Ovary (tissue), 9 donors: Measurements from ENCODE around the gene FBXL19. TPM values are rescaled to one million over a fixed set of nuclear protein-coding genes. Genes with fewer than 3 reads are reported as not detected.
A peak's percentile ranks its signal among the peaks of the same experiment; 100 is the strongest.

Experiments used
- DNase-seq, 5 donors: peaks; one replicate each; pipeline ENCODE4 v3.0.0-alpha.2; 2019 to 2020
- H3K27ac ChIP-seq, 2 donors: fragments of 200-600 bp; one replicate each; pipeline versions ENCODE4 v1.5.1 to v1.8.0; 2019 to 2022
- H3K27me3 ChIP-seq: fragments of 200-600 bp; one replicate; pipeline ENCODE4 v1.8.0; 2022
- H3K36me3 ChIP-seq: fragments of 200-600 bp; sonication (generic); one replicate; pipeline ENCODE4 v1.5.1; 2019
- H3K4me1 ChIP-seq: one replicate; pipeline ENCODE4 v1.8.1; 2013; ENCODE audit warnings: mild to moderate bottlenecking, moderate library complexity; ENCODE audit not compliant: insufficient read depth
- H3K4me3 ChIP-seq: fragments of 200-600 bp; sonication (generic); one replicate; pipeline ENCODE4 v1.5.1; 2017
- H3K9me3 ChIP-seq, 2 donors: fragments of 200-600 bp in 1 of 2; sonication (generic) in 1 of 2; one replicate each; pipeline versions ENCODE4 v1.5.1 to v1.8.1; 2013 to 2019; ENCODE audit warnings: mild to moderate bottlenecking in 1 of 2, moderate library complexity in 1 of 2
- CTCF ChIP-seq, 3 donors: fragments of 450-650 bp in 2 of 3; fragments of 200-600 bp in 1 of 3; IDR thresholded peaks; one replicate each; pipeline versions ENCODE4 v1.5.1 to v1.8.0; 2016 to 2022; ENCODE audit warnings: antibody characterized with exemption in 3 of 3, mild to moderate bottlenecking in 1 of 3
- EP300 ChIP-seq: sonication (generic); formaldehyde crosslinking; IDR thresholded peaks from one replicate; pipeline ENCODE4 v1.6.1; 2017; ENCODE audit warnings: antibody characterized with exemption
- POLR2A ChIP-seq: fragments of 450-650 bp; IDR thresholded peaks from one replicate; pipeline ENCODE4 v1.6.1; 2017; ENCODE audit warnings: antibody characterized with exemption, mild to moderate bottlenecking, moderate library complexity
- WGBS, 3 donors: extraction: QIAGEN DNeasy Blood & Tissue Kit in 1 of 3; methylation state at CpG; one replicate each; pipeline versions ENCODE4 v1.1.5 to v1.1.7; 2013 to 2017; 5-methylcytosine and 5-hydroxymethylcytosine counted together
- intact Hi-C, 4 donors: fragments of 100-400 bp; cut with DNase I; formaldehyde crosslinking; loops; one replicate each; pipeline versions ENCODE4 v1.11.0 to v1.15.1; 2022 to 2023
- polyA plus RNA-seq, 2 donors: library from polyadenylated mRNA; stranded (reverse); fragments of 200-250 nt in 1 of 2; fragments of 350-450 nt in 1 of 2; fragmentation: Illumina TruSeq in 1 of 2; extraction: RNeasy Lipid Tissue Mini Kit (QIAGEN cat#74804) in 1 of 2; gene quantifications; one replicate each; pipeline ENCODE4 v1.2.3, GENCODE V29; 2013 to 2014
- total RNA-seq, 7 donors: library from RNA; depleted of rRNA in 2 of 7; stranded (reverse); fragments of >200 nt in 2 of 7; fragmentation: NEBNext Ultra II Directional in 3 of 7; extraction: Animal tissue kit (Norgen Biotek cat#: 25700) in 3 of 7; gene quantifications; one replicate each; pipeline versions ENCODE4 v1.1.0 to v1.2.4, GENCODE V29; 2016 to 2023
- donor health status: DM: no; HTN: no; CAD: no; lungs with moderate emphysema.
- donor health status: DM: no; HTN: no; CAD: no.
- donor health status: Bipolar disorder and iron deficiency.
- donor health status: DM: yes; HTN: yes; CAD: no.
- donor health status: DM: no; HTN: no; CAD: no.
- donor health status: DM: yes; HTN: yes; CAD: no.

Gene FBXL19
- total and polyA plus RNA-seq, 9 donors, result 1.6 to 24.3 (median 14.4) TPM

- Histone ChIP-seq H3K27ac (no peak overlapping the region), H3K4me1 (no peaks in the 10 kb centered on the region), H3K27me3 (no peaks in the 10 kb centered on the region), H3K4me3 (no peak overlapping the region), H3K9me3 (no peaks in the 10 kb centered on the region), H3K36me3 (no peaks in the 10 kb centered on the region)
- TF ChIP-seq POLR2A, result no peak
- no peak for TF ChIP-seq EP300
- no peak for TF ChIP-seq CTCF (IDR thresholded peaks at IDR 0.05)
- 77 to 89% (median 86%) methylated on average over 6 of the region's 6 CpGs for WGBS, 3 donors
- DNase-seq, result no peak
- intact Hi-C loops, result loop anchor here in 1 of 4 donors (5.0 kb wide), 1 partner anchor 71 kb away; no protein-coding TSS in a partner anchor
These were observed 10.5 kb upstream of the FBXL19 start for GRCh38 chr16:30912794-30913412.

- H3K27me3 ChIP-seq, result no peaks in the 10 kb centered on the region
- DNase-seq, result no peak
- 92 to 100% (median 94%) methylated on average over 3 of the region's 3 CpGs for WGBS, 3 donors
- TF ChIP-seq EP300, result no peak
- TF ChIP-seq POLR2A, result no peak
- no peak for TF ChIP-seq CTCF (IDR thresholded peaks at IDR 0.05)
- no peaks in the 10 kb centered on the region for H3K36me3 ChIP-seq
- no peak overlapping the region for H3K27ac ChIP-seq
- H3K4me3 ChIP-seq, result no peak overlapping the region
- H3K9me3 ChIP-seq, result no peaks in the 10 kb centered on the region
- H3K4me1 ChIP-seq, result no peaks in the 10 kb centered on the region
- intact Hi-C loops, result loop anchor here in 1 of 4 donors (5.0 kb wide), 1 partner anchor 73 kb away; no protein-coding TSS in a partner anchor
These were observed 8.5 kb upstream of the FBXL19 start for GRCh38 chr16:30914830-30915229.

GRCh38 chr16:30918614-30919013 is 4.8 kb upstream of the FBXL19 start:
- intact Hi-C loops, result loop anchor here in 1 of 4 donors (2.0 kb wide), 1 partner anchor 72 kb away; no protein-coding TSS in a partner anchor
- H3K9me3 ChIP-seq, result no peaks in the 10 kb centered on the region
- no peak for DNase-seq
- no peaks in the 10 kb centered on the region for H3K4me1 ChIP-seq
- no peak overlapping the region for H3K27ac ChIP-seq
- no peaks in the 10 kb centered on the region for H3K27me3 ChIP-seq
- H3K4me3 ChIP-seq, result no peak overlapping the region
- H3K36me3 ChIP-seq, result no peaks in the 10 kb centered on the region
- no peak for TF ChIP-seq POLR2A
- no peak for TF ChIP-seq EP300
- no peak for TF ChIP-seq CTCF (IDR thresholded peaks at IDR 0.05)
- 88 to 100% (median 97%) methylated on average over 1 of the region's 1 CpG for WGBS, 3 donors

- H3K27me3 ChIP-seq, result no peaks in the 10 kb centered on the region
- no peaks in the 10 kb centered on the region for H3K4me1 ChIP-seq
- H3K9me3 ChIP-seq, result no peaks in the 10 kb centered on the region
- no peak overlapping the region for H3K4me3 ChIP-seq
- H3K27ac ChIP-seq, result no peak overlapping the region
- TF ChIP-seq CTCF (IDR thresholded peaks at IDR 0.05) (no peak), EP300 (no peak), POLR2A (no peak)
- intact Hi-C loops, result loop anchor here in 1 of 4 donors (1.0 kb wide), 1 partner anchor 77 kb away; no protein-coding TSS in a partner anchor
- WGBS, 3 donors, result 74 to 87% (median 77%) methylated on average over 2 of the region's 2 CpGs
- H3K36me3 ChIP-seq, result no peaks in the 10 kb centered on the region
- peak in 1 of 5 donors; percentile 49 for DNase-seq
These were observed 2.5 kb upstream of the FBXL19 start for GRCh38 chr16:30920891-30921290.
